A549 (cell line): ENCODE measurements around the gene NGB. TPM values are rescaled to one million over a fixed set of nuclear protein-coding genes. Genes with fewer than 3 reads are reported as not detected.

Source experiments
- ATAC-seq, 2 experiments: fragments of 200-7000 bp in 1 of 2; fragments of >200 bp in 1 of 2; cut with Nextera tagmentation in 1 of 2; cut with Tn5 transposase in 1 of 2; 3 replicates each; pipeline versions ENCODE4 v1.8.0 to v1.9.1; 2018 to 2020; ENCODE audit warnings: mild to moderate bottlenecking in 1 of 2, moderate library complexity in 1 of 2
- CTCF ChIA-PET: fragments of 300-600 bp; sonication (Branson Sonifier 250); formaldehyde crosslinking; extraction: SDS; loops from one replicate; lab custom pipeline; 2021; ENCODE audit warnings: antibody characterized with exemption, inconsistent platforms; lab: Yijun Ruan, JAX
- POLR2A ChIA-PET: fragments of 350-600 bp; formaldehyde crosslinking; extraction: SDS; loops from one replicate; lab custom pipeline; 2021; ENCODE audit warnings: antibody characterized with exemption, inconsistent platforms; lab: Yijun Ruan, JAX
- DNase-seq, 2 experiments: peaks; one replicate each; pipeline versions ENCODE4 v3.0.0 to v3.0.0-alpha.2; 2011 to 2016; ENCODE audit warnings: low read depth in 1 of 2, low spot score in 1 of 2
- FAIRE-seq: peaks from 2 replicates; lab custom pipeline; 2011; peaks lifted over from hg19 to GRCh38; lab: Jason Lieb, UNC
- H3K27ac ChIP-seq, 2 experiments: fragments of >200 bp; sonication (Bioruptor Twin); formaldehyde crosslinking; 3 replicates each; pipeline ENCODE4 v1.5.1; 2016 to 2017
- H3K4me1 ChIP-seq: fragments of >200 bp; sonication (Bioruptor Twin); formaldehyde crosslinking; 3 replicates; pipeline ENCODE4 v1.6.1; 2016
- H3K4me2 ChIP-seq: fragments of >200 bp; sonication (Bioruptor Twin); formaldehyde crosslinking; 3 replicates; pipeline ENCODE4 v1.6.1; 2016
- H3K4me3 ChIP-seq: fragments of >200 bp; sonication (Bioruptor Twin); formaldehyde crosslinking; 3 replicates; pipeline ENCODE4 v1.5.1; 2016
- H3K9me3 ChIP-seq: fragments of >200 bp; sonication (Bioruptor Twin); formaldehyde crosslinking; 3 replicates; pipeline ENCODE4 v1.6.1; 2016
- CHD2 ChIP-seq: fragments of 150-350 bp; IDR thresholded peaks from 2 replicates; pipeline ENCODE4 v1.6.1; 2014; ENCODE audit warnings: low read length; ENCODE audit not compliant: partially characterized antibody
- EHF ChIP-seq: fragments of 250-450 bp; sonication (Bioruptor Pico); IDR thresholded peaks from 2 replicates; pipeline ENCODE4 v1.5.0; 2020; ENCODE audit warnings: mild to moderate bottlenecking
- EP300 ChIP-seq, 2 experiments: fragments of >200 bp; sonication (Bioruptor Twin); formaldehyde crosslinking; IDR thresholded peaks; 2 replicates in 1 of 2; 3 replicates in 1 of 2; pipeline ENCODE4 v1.6.1; 2016 to 2017
- ESRRA ChIP-seq: fragments of 150-350 bp; IDR thresholded peaks from 2 replicates; pipeline ENCODE4 v1.6.1; 2014; ENCODE audit warnings: mild to moderate bottlenecking, low read length, borderline replicate concordance
- FOSB ChIP-seq: fragments of 250-450 bp; sonication (Bioruptor Pico); IDR thresholded peaks from 2 replicates; pipeline ENCODE4 v1.5.0; 2020; ENCODE audit warnings: mild to moderate bottlenecking, moderate library complexity
- FOSL2 ChIP-seq, 2 experiments: fragments of 450-650 bp in 1 of 2; fragments of >200 bp in 1 of 2; sonication (Bioruptor Twin) in 1 of 2; formaldehyde crosslinking; IDR thresholded peaks; 2 replicates each; pipeline versions ENCODE4 v1.5.0 to v1.6.1; 2016 to 2020; ENCODE audit warnings: mild to moderate bottlenecking in 1 of 2, moderate library complexity in 1 of 2
- GATA3 ChIP-seq: IDR thresholded peaks from 2 replicates; pipeline ENCODE4 v1.6.1; 2012; ENCODE audit warnings: borderline replicate concordance
- HEYL ChIP-seq: fragments of 250-450 bp; sonication (Bioruptor Pico); IDR thresholded peaks from 2 replicates; pipeline ENCODE4 v1.8.0; 2021; ENCODE audit warnings: mild to moderate bottlenecking, moderate library complexity
- HOXA7 ChIP-seq: fragments of 250-450 bp; sonication (Bioruptor Pico); IDR thresholded peaks from 2 replicates; pipeline ENCODE4 v1.5.0; 2020; ENCODE audit warnings: mild to moderate bottlenecking, moderate library complexity
- HOXB13 ChIP-seq: fragments of 250-450 bp; sonication (Bioruptor Pico); IDR thresholded peaks from 2 replicates; pipeline ENCODE4 v1.5.0; 2020; ENCODE audit warnings: low read depth, mild to moderate bottlenecking, moderate library complexity
- JUN ChIP-seq, 2 experiments: fragments of >200 bp; sonication (Bioruptor Twin); formaldehyde crosslinking; IDR thresholded peaks; 2 replicates in 1 of 2; 3 replicates in 1 of 2; pipeline ENCODE4 v1.6.1; 2016 to 2017
- JUNB ChIP-seq: fragments of >200 bp; sonication (Bioruptor Twin); formaldehyde crosslinking; IDR thresholded peaks from 2 replicates; pipeline ENCODE4 v1.6.1; 2016
- KDM1A ChIP-seq: fragments of 200-600 bp; sonication (generic); IDR thresholded peaks from 2 replicates; pipeline ENCODE4 v1.6.1; 2016; ENCODE audit warnings: low read depth, mild to moderate bottlenecking
- KDM5A ChIP-seq: fragments of 200-600 bp; sonication (generic); IDR thresholded peaks from 2 replicates; pipeline ENCODE4 v1.6.1; 2016; ENCODE audit warnings: antibody characterized with exemption, mild to moderate bottlenecking
- NFE2L2 ChIP-seq: fragments of 150-350 bp; conservative IDR thresholded peaks from 2 replicates; pipeline ENCODE4 v1.6.1; 2014; ENCODE audit warnings: low read length
- NPAS2 ChIP-seq: fragments of 250-450 bp; sonication (Bioruptor Pico); IDR thresholded peaks from 2 replicates; pipeline ENCODE4 v1.8.0; 2022; ENCODE audit warnings: mild to moderate bottlenecking, moderate library complexity, borderline replicate concordance
- NR3C1 ChIP-seq: fragments of >200 bp; sonication (Bioruptor Twin); formaldehyde crosslinking; IDR thresholded peaks from 3 replicates; pipeline ENCODE4 v1.6.1; 2017
- POLR2A ChIP-seq: IDR thresholded peaks from 2 replicates; pipeline ENCODE4 v1.6.1; 2012; ENCODE audit warnings: mild to moderate bottlenecking, low read length
- RAD21 ChIP-seq, 2 experiments: fragments of >200 bp in 1 of 2; sonication (Bioruptor Twin) in 1 of 2; formaldehyde crosslinking in 1 of 2; IDR thresholded peaks in 1 of 2; conservative IDR thresholded peaks in 1 of 2; 2 replicates in 1 of 2; 3 replicates in 1 of 2; pipeline ENCODE4 v1.6.1; 2012 to 2018; ENCODE audit warnings: inconsistent platforms in 1 of 2
- RCOR1 ChIP-seq: fragments of 150-350 bp; IDR thresholded peaks from 2 replicates; pipeline ENCODE4 v1.6.1; 2014; ENCODE audit warnings: antibody characterized with exemption, low read length, low read depth
- REST ChIP-seq: fragments of 200-600 bp; sonication (generic); IDR thresholded peaks from 2 replicates; pipeline ENCODE4 v1.6.1; 2016; ENCODE audit warnings: antibody characterized with exemption, mild to moderate bottlenecking, moderate library complexity
- RFX5 ChIP-seq: fragments of 450-650 bp; IDR thresholded peaks from 2 replicates; pipeline ENCODE4 v1.7.1; 2014; ENCODE audit warnings: antibody characterized with exemption, mild to moderate bottlenecking, moderate library complexity
- RNF2 ChIP-seq: fragments of 200-600 bp; sonication (generic); IDR thresholded peaks from 2 replicates; pipeline ENCODE4 v1.6.1; 2016; ENCODE audit warnings: low read depth, mild to moderate bottlenecking, antibody characterized with exemption, moderate library complexity, borderline replicate concordance
- SMC3 ChIP-seq: fragments of >200 bp; sonication (Bioruptor Twin); formaldehyde crosslinking; IDR thresholded peaks from 3 replicates; pipeline ENCODE4 v1.6.1; 2018; ENCODE audit warnings: inconsistent platforms
- SREBF2 ChIP-seq: fragments of 450-650 bp; IDR thresholded peaks from 2 replicates; pipeline ENCODE4 v1.6.1; 2014; ENCODE audit warnings: mild to moderate bottlenecking, moderate library complexity
- USF2 ChIP-seq: fragments of 450-650 bp; IDR thresholded peaks from 2 replicates; pipeline ENCODE4 v1.6.1; 2014; ENCODE audit warnings: antibody characterized with exemption
- ZC3H11A ChIP-seq: fragments of 450-650 bp; IDR thresholded peaks from 2 replicates; pipeline ENCODE4 v1.6.1; 2014; ENCODE audit warnings: antibody characterized with exemption, mild to moderate bottlenecking
- ZFP36 ChIP-seq: fragments of 450-650 bp; IDR thresholded peaks from 2 replicates; pipeline ENCODE4 v1.6.1; 2014; ENCODE audit warnings: borderline replicate concordance; ENCODE audit not compliant: partially characterized antibody
- WGBS: methylation state at CpG from one replicate; pipeline ENCODE4 v1.1.6; 2017; ENCODE audit errors: missing lambda C conversion rate; 5-methylcytosine and 5-hydroxymethylcytosine counted together
- polyA plus RNA-seq, 4 experiments: library from polyadenylated mRNA; depleted of rRNA in 3 of 4; stranded (reverse); fragments of >200 nt; fragmentation: RNase III in 1 of 4; extraction: RNeasy Plus Mini Kit Qiagen cat#74134 plus additional on column Dnase treatment in 1 of 4; gene quantifications; 2 replicates in 3 of 4; 3 replicates in 1 of 4; pipeline ENCODE4 v1.2.3, GENCODE V29; 2011 to 2017
- TF ChIP-seq, protein P1 (sequence below): IDR thresholded peaks from 2 replicates; pipeline ENCODE4 v1.6.1; 2012
- TF ChIP-seq, protein P2 (sequence below): fragments of >200 bp; sonication (Bioruptor Twin); formaldehyde crosslinking; IDR thresholded peaks from 3 replicates; pipeline ENCODE4 v1.6.1; 2016

The NGB gene
- polyA plus RNA-seq, 2 of the 4 experiments (the other 2 are of a cell fraction): not detected

DNA sequence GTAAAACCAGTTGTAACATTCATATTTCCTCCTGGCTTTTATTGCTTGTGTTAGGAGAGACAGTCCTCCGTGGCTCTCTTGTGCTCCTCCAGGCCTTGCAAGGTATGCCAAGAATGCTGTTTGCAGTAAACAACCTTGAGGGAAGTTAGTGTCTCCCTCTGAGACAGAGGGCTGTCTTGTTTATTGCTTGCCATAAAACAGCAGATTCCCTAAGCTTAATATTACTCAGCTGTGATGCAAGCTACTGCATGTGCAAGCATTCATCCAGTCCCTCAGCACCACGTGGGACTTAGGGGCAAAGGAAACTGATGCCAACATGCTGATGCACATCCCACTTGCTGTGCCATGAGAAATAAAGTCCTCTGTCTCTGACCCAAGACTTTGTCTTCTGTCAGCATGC is 43.0 kb upstream of the NGB start (continued):
- TF ChIP-seq REST (no peak), NFE2L2 (no peak), FOSB (CRISPR knock-in tag) (no peak), EP300 (IDR thresholded peaks at IDR 0.05) (no peak; a peak in 1 of 5 replicates), JUNB (peak; percentile 69), SMC3 (no peak), RFX5 (no peak), RCOR1 (no peak), NR3C1 (no peak), RAD21 (conservative IDR thresholded peaks at IDR 0.05 in 1 of 2, IDR thresholded peaks at IDR 0.05 in 1 of 2) (no peak), JUN (IDR thresholded peaks at IDR 0.05) (peak; percentile 28; a peak in 2 of 5 replicates), HEYL (CRISPR knock-in tag) (no peak), KDM1A (no peak), POLR2A (no peak), KDM5A (no peak), EHF (CRISPR knock-in tag) (no peak), ESRRA (no peak), ZFP36 (no peak), SREBF2 (no peak), RNF2 (no peak), USF2 (peak; percentile 65), HOXA7 (no peak), NPAS2 (no peak)
- TF ChIP-seq, protein P1, sequence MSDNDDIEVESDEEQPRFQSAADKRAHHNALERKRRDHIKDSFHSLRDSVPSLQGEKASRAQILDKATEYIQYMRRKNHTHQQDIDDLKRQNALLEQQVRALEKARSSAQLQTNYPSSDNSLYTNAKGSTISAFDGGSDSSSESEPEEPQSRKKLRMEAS: peak; percentile 94
- TF ChIP-seq, protein P2, sequence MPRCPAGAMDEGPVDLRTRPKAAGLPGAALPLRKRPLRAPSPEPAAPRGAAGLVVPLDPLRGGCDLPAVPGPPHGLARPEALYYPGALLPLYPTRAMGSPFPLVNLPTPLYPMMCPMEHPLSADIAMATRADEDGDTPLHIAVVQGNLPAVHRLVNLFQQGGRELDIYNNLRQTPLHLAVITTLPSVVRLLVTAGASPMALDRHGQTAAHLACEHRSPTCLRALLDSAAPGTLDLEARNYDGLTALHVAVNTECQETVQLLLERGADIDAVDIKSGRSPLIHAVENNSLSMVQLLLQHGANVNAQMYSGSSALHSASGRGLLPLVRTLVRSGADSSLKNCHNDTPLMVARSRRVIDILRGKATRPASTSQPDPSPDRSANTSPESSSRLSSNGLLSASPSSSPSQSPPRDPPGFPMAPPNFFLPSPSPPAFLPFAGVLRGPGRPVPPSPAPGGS: no peak
- TF ChIP-seq, all 56 proteins: peak for 7

DNA sequence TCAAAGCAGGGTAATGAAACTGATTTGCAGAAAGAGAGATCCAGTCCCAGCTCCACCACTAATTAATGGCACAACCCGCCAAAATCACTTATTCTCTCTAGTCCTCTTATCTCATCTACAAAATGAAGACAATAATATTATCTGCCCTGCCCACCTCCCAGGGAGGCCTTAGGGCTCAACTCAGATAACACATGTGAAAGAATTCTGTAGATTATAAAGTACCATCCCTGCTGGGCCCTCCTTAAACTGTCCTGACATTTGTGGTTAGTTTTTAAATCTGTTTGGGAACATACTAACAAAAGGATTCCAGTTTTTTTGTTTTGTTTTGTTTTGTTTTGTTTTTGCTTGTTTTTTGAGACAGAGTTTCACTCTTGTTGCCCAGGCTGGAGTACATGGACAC is 42.4 kb upstream of the NGB start:
- H3K9me3 ChIP-seq: no peaks in the 10 kb centered on the region
- ChIA-PET POLR2A (interaction anchor here (2.6 kb wide), 1 partner anchor 10 kb away, joined by 11 read pairs; no protein-coding TSS in a partner anchor), CTCF (interaction anchor here (5.0 to 11.3 kb wide), 3 partner anchors 15 to 173 kb away, joined by 23 to 622 read pairs (median 116); partner anchors contain the start of gene ZDHHC22)
- no peak for TF ChIP-seq GATA3
- no peak for TF ChIP-seq HOXB13 (CRISPR knock-in tag)
- no peak for TF ChIP-seq NR3C1
- TF ChIP-seq JUNB: no peak
- no peak for TF ChIP-seq CHD2
- no peak for TF ChIP-seq POLR2A
- no peak for TF ChIP-seq SREBF2
- no peak for TF ChIP-seq RCOR1
- no peak for TF ChIP-seq ZC3H11A
- no peak for TF ChIP-seq FOSL2 (IDR thresholded peaks at IDR 0.05)
- no peak for TF ChIP-seq FOSL2 (CRISPR knock-in tag; IDR thresholded peaks at IDR 0.05)
- no peak for DNase-seq
- peaks cover 57% of the 10 kb centered on the region for H3K4me1 ChIP-seq
- H3K27ac ChIP-seq: peak overlapping the region; percentile 73 to 76
- peak overlapping the region; percentile 71 for H3K4me2 ChIP-seq
- no peak for FAIRE-seq
- ATAC-seq: no peak
- WGBS: 81% methylated on average over 1 of the region's 1 CpG
- no peak overlapping the region for H3K4me3 ChIP-seq
